ENCODE results near the gene MAP2K1. TPM values are rescaled to one million over a fixed set of nuclear protein-coding genes. Genes with fewer than 3 reads are reported as not detected.
"Not testable (repeated sequence)": the region's sequence is repeated elsewhere in the genome, so short reads cannot be mapped to it uniquely, and the experiment has no call there.

The MAP2K1 gene
- 10 to 100 TPM; 14.7 to 83.0 (median 40.0) TPM for total RNA-seq

DNA sequence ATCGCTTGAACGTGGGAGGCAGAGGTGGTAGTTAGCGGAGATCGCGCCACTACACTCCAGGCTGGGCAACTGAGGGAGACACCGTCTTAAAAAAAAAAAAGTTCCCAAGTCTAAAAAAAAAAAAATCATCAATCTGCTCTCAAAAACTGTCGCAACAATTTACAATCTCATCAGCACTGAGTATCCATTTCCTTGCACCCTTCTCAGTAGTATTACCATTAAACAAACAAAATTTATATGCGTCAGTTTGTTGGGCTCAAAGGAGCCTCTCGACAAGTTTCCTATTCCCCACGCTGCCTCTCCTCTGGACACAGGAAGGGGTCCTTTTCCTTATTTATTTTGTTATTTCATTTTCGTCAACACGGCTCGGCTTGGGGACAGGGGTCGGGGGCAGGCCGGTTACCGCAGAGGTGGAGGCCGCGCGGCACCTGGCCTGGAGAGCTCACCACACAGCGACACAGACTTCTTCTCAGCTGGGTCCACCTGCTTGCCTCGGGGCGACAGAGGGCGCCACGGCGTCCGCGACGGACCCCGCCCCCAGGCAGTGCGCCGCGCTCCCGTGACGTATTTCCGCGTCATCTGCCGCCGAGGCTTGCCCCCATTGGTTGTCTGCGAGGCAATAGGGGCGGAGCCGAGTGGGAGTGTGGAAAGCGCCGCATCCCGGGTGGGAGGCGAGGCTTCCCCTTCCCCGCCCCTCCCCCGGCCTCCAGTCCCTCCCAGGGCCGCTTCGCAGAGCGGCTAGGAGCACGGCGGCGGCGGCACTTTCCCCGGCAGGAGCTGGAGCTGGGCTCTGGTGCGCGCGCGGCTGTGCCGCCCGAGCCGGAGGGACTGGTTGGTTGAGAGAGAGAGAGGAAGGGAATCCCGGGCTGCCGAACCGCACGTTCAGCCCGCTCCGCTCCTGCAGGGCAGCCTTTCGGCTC lies at the start of gene MAP2K1:
Gene MAP2K1, plus strand, starts transcription at position 709 of the 920 bp plus-strand sequence. CDS start 436 bp downstream, outside the sequence.
- Histone ChIP-seq H3K27me3 (no peaks in the 10 kb centered on the region), H3K27ac (peak within 1 kb of the TSS; percentile 97 to 99 (median 98)), H3K4me1 (peaks cover 10 to 43% (median 15%) of the 10 kb centered on the region in 4 donors), H3K36me3 (no peaks in the 10 kb centered on the region), H3K9me3 (no peaks in the 10 kb centered on the region), H3K4me3 (peak within 1 kb of the TSS; percentile 81 to 98 (median 90))
- 3 to 15% methylated on average over 10 to 64 of the region's 69 CpGs for whole genome bisulfite sequencing, 2 donors (ENCODE audit: low coverage in 1 of 2)
- TF ChIP-seq POLR2A (IDR thresholded peaks at IDR 0.05) (peak; percentile 81), CTCF (IDR thresholded peaks at IDR 0.05) (peak; percentile 46 to 76 (median 56)), EP300 (IDR thresholded peaks at IDR 0.05; ENCODE audit: low read depth) (no peak), POLR2AphosphoS5 (IDR thresholded peaks at IDR 0.05) (peak; percentile 84 to 94 (median 87))
- DNase-seq, result peak; percentile 99
- in situ Hi-C loops (cut with MboI; ENCODE audit: low pct_ligation_motif_present in 1 of 4, low pct_unique_long_range_greater_than_20kb in 1 of 4, low sequenced_read_pairs in 3 of 4) (loop anchor here in 1 of 4 donors (25.0 kb wide), 1 partner anchor 101 kb away; the partner anchor contains the start of gene SNAPC5), intact Hi-C loops (cut with DNase I; ENCODE audit: low total_unique reads) (loop anchor here (2.0 kb wide), 2 partner anchors 110 to 118 kb away; partner anchors contain the start of genes RPL4, SNAPC5 and ZWILCH)

DNA sequence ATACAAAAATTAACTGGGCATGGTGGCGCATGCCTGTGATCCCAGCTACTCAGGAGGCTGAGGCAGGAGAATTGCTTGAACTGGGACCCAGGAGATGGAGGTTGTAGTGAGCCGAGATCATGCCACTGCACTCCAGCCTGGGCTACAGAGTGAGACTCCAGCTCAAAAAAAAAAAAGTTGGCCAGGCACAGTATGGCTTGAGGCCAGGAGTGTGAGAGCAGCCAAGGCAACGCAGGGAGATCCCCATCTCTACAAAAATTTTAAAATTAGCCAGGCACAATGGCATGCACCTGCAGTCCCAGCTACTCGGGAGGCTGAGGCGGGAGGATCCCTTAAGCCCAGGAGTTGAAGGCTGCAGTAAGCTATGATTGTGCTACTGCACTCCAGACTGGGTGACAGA lies 38.2 kb upstream of the MAP2K1 start:
- H3K4me1 ChIP-seq; H3K27ac ChIP-seq; H3K9me3 ChIP-seq; intact Hi-C loops (cut with DNase I; ENCODE audit: low total_unique reads); H3K36me3 ChIP-seq; H3K4me3 ChIP-seq; H3K27me3 ChIP-seq; in situ Hi-C loops (cut with MboI; ENCODE audit: low pct_ligation_motif_present in 1 of 4, low pct_unique_long_range_greater_than_20kb in 1 of 4, low sequenced_read_pairs in 3 of 4); DNase-seq: not testable (repeated sequence)
- 46 to 88% methylated on average over 1 to 5 of the region's 5 CpGs for WGBS, 2 donors (ENCODE audit: low coverage in 1 of 2)

DNA sequence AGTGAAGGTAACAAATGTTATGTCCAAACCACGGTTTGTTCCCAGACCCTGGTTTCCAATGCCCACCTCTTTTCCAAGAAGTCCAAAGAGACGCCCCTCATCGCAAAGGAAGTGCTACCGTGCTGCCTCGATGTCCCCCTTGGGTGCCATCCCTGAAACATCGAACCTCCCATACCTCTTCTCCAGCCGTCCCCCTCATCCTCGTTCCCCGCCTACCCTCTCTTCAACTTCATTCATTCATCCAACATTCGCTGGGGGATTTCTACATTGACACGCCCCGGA lies 30.7 kb upstream of the MAP2K1 start:
- TF ChIP-seq EP300 (IDR thresholded peaks at IDR 0.05; ENCODE audit: low read depth), result no peak
- no peak for TF ChIP-seq POLR2A (IDR thresholded peaks at IDR 0.05)
- no peak for TF ChIP-seq POLR2AphosphoS5 (IDR thresholded peaks at IDR 0.05)
- TF ChIP-seq CTCF (IDR thresholded peaks at IDR 0.05), result no peak
- in situ Hi-C loops (cut with MboI; ENCODE audit: low pct_ligation_motif_present in 1 of 4, low pct_unique_long_range_greater_than_20kb in 1 of 4, low sequenced_read_pairs in 3 of 4), result loop anchor here in 1 of 4 donors (10.0 kb wide), 1 partner anchor 139 kb away; the partner anchor contains the start of gene SNAPC5
- WGBS, 2 donors (ENCODE audit: low coverage in 1 of 2), result 0 to 3% methylated on average over 7 to 12 of the region's 12 CpGs

GRCh38 chr15:66356359-66357236 lies 30.1 kb upstream of the MAP2K1 start, which contains the start of gene TIPIN:
TSS of gene TIPIN (minus strand) at chr15:66356685. CDS start at chr15:66352947, 3,738 bp downstream.
- Histone ChIP-seq H3K36me3 (no peaks in the 10 kb centered on the region), H3K9me3 (no peaks in the 10 kb centered on the region), H3K27me3 (no peaks in the 10 kb centered on the region), H3K4me1 (peaks cover 0 to 19% (median 8%) of the 10 kb centered on the region in 4 donors), H3K4me3 (peak within 1 kb of the TSS; percentile 43 to 73 (median 56)), H3K27ac (peak within 1 kb of the TSS; percentile 64 to 88 (median 78))
- in situ Hi-C loops (cut with MboI; ENCODE audit: low pct_ligation_motif_present in 1 of 4, low pct_unique_long_range_greater_than_20kb in 1 of 4, low sequenced_read_pairs in 3 of 4), result loop anchor here in 1 of 4 donors (10.0 kb wide), 1 partner anchor 138 kb away; the partner anchor contains the start of gene SNAPC5
- peak; percentile 98 for DNase-seq
- TF ChIP-seq EP300 (IDR thresholded peaks at IDR 0.05; ENCODE audit: low read depth) (no peak), CTCF (IDR thresholded peaks at IDR 0.05) (no peak), POLR2AphosphoS5 (IDR thresholded peaks at IDR 0.05) (peak; percentile 55 to 85 (median 67)), POLR2A (IDR thresholded peaks at IDR 0.05) (peak; percentile 53)
- intact Hi-C loops (cut with DNase I; ENCODE audit: low total_unique reads), result loop anchor here (2.0 kb wide), 1 partner anchor 34 kb away; no protein-coding TSS in a partner anchor
- WGBS, 2 donors (ENCODE audit: low coverage in 1 of 2), result 4 to 21% methylated on average over 9 to 51 of the region's 51 CpGs

More for the DNA sequence above, 30.7 kb upstream of the MAP2K1 start:
- intact Hi-C loops (cut with DNase I; ENCODE audit: low total_unique reads), result loop anchor here (2.0 kb wide), 1 partner anchor 35 kb away; no protein-coding TSS in a partner anchor
- no peaks in the 10 kb centered on the region for H3K27me3 ChIP-seq
- no peaks in the 10 kb centered on the region for H3K9me3 ChIP-seq
- H3K36me3 ChIP-seq, result no peaks in the 10 kb centered on the region
- H3K4me3 ChIP-seq, result peak overlapping the region; percentile 43 to 73 (median 56)
- peaks cover 0 to 19% (median 8%) of the 10 kb centered on the region in 4 donors for H3K4me1 ChIP-seq
- DNase-seq, result no peak
- peak overlapping the region; percentile 64 to 88 (median 78) for H3K27ac ChIP-seq

Data from transverse colon (tissue), 4 donors.